Endothelial cell of umbilical vein (primary cell): ENCODE measurements around the gene FRMD4A.
A peak's percentile ranks its signal among the peaks of the same experiment; 100 is the strongest.

ENCODE experiments used
- EZH2 ChIP-seq: IDR thresholded peaks from 2 replicates; pipeline ENCODE4 v1.6.1; 2012; ENCODE audit warnings: borderline replicate concordance, low read depth, mild to moderate bottlenecking, moderate library complexity, low read length, inconsistent platforms; ENCODE audit not compliant: severe bottlenecking
- MYC ChIP-seq: IDR thresholded peaks from one replicate; pipeline ENCODE4 v1.6.1; 2011; ENCODE audit warnings: mild to moderate bottlenecking, low read depth, low read length
- POLR2AphosphoS5 ChIP-seq: IDR thresholded peaks from 2 replicates; pipeline ENCODE4 v1.6.1; 2012; ENCODE audit warnings: low read depth, mild to moderate bottlenecking, control low read depth, low read length, moderate library complexity; ENCODE audit not compliant: insufficient read depth
- TF ChIP-seq, protein P1 (sequence below), 2 donors: IDR thresholded peaks; 1 replicate in 1 of 2; 2 replicates in 1 of 2; pipeline ENCODE4 v1.5.1; 2011; ENCODE audit warnings: low read length in 2 of 2, mild to moderate bottlenecking in 2 of 2, moderate library complexity in 2 of 2, control low read depth in 1 of 2, inconsistent platforms in 1 of 2, low read depth in 1 of 2; ENCODE audit not compliant: insufficient read depth in 1 of 2; ENCODE audit errors: extremely low read depth in 1 of 2

DNA sequence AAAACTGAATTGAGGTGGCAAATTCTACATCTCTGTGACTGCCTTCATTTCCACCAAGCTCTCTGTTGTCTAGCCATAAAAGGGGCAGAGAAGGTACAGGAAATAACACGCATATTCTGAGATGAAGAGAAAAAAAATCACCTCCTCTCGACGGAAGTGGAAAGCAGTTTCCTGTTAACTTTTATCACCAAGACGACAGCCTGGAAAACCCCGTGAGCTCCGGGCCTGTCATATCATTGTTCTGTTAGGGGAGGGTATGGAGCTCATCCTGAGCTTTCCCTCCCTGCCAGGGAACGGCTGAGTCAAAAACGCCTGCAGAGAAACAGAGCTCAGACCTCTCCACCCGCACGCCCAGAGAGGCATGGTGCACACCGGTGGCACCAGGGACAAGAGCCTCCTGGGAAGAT is 543.7 kb downstream of the FRMD4A start:
- TF ChIP-seq, protein P1, sequence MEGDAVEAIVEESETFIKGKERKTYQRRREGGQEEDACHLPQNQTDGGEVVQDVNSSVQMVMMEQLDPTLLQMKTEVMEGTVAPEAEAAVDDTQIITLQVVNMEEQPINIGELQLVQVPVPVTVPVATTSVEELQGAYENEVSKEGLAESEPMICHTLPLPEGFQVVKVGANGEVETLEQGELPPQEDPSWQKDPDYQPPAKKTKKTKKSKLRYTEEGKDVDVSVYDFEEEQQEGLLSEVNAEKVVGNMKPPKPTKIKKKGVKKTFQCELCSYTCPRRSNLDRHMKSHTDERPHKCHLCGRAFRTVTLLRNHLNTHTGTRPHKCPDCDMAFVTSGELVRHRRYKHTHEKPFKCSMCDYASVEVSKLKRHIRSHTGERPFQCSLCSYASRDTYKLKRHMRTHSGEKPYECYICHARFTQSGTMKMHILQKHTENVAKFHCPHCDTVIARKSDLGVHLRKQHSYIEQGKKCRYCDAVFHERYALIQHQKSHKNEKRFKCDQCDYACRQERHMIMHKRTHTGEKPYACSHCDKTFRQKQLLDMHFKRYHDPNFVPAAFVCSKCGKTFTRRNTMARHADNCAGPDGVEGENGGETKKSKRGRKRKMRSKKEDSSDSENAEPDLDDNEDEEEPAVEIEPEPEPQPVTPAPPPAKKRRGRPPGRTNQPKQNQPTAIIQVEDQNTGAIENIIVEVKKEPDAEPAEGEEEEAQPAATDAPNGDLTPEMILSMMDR (IDR thresholded peaks at IDR 0.05; ENCODE audit: extremely low read depth in 1 of 2, insufficient read depth in 1 of 2, low read depth in 1 of 2, low read length in 2 of 2) = no peak
- no peak for TF ChIP-seq MYC
- TF ChIP-seq EZH2 = no peak
- peak; percentile 80 for TF ChIP-seq POLR2AphosphoS5
